M059J (cell line): Measurements from ENCODE around the gene GPR158. TPM values are rescaled to one million over a fixed set of nuclear protein-coding genes. Genes with fewer than 3 reads are reported as not detected.

Experiments
- DNase-seq: peaks from one replicate; pipeline ENCODE4 v3.0.0-alpha.2; 2012; ENCODE audit warnings: low read depth
- total RNA-seq: library from RNA; depleted of rRNA; stranded (reverse); fragments of >200 nt; shearing (Covaris generic); gene quantifications from 2 replicates; pipeline ENCODE4 v1.2.3, GENCODE V29; 2014

The GPR158 gene
- total RNA-seq, 1 experiment from 2014 or later, result 0.02 TPM

GRCh38 chr10:25504306-25504705 is 329.5 kb downstream of the GPR158 start:
- no peak for DNase-seq

GRCh38 chr10:25504838-25505237 is 330.0 kb downstream of the GPR158 start:
- no peak for DNase-seq

- DNase-seq, result no peak
Observed at GRCh38 chr10:25505466-25505865, 330.7 kb downstream of the GPR158 start.

GRCh38 chr10:25506821-25507335 is 332.1 kb downstream of the GPR158 start:
- no peak for DNase-seq

GRCh38 chr10:25508112-25508815 is 333.5 kb downstream of the GPR158 start:
- DNase-seq, result no peak

- no peak for DNase-seq
Observed at GRCh38 chr10:25509151-25509550, 334.4 kb downstream of the GPR158 start.

GRCh38 chr10:25522294-25522693 is 347.5 kb downstream of the GPR158 start:
- DNase-seq, result no peak

GRCh38 chr10:25522946-25523608 is 348.3 kb downstream of the GPR158 start:
- no peak for DNase-seq

GRCh38 chr10:25530306-25530705 is 355.5 kb downstream of the GPR158 start:
- no peak for DNase-seq

- no peak for DNase-seq
Observed at GRCh38 chr10:25531457-25532061, 356.8 kb downstream of the GPR158 start.

- DNase-seq, result no peak
Observed at GRCh38 chr10:25532213-25532612, 357.4 kb downstream of the GPR158 start.

- no peak for DNase-seq
Observed at GRCh38 chr10:25536027-25536426, 361.2 kb downstream of the GPR158 start.

- DNase-seq, result no peak
Observed at GRCh38 chr10:25547382-25547781, 372.6 kb downstream of the GPR158 start.

- peak; percentile 0 for DNase-seq
Observed at GRCh38 chr10:25552283-25552919, 377.6 kb downstream of the GPR158 start.

- DNase-seq, result no peak
Observed at GRCh38 chr10:25555865-25556264, 381.1 kb downstream of the GPR158 start.

GRCh38 chr10:25556457-25556856 is 381.7 kb downstream of the GPR158 start:
- peak; percentile 18 for DNase-seq

- no peak for DNase-seq
Observed at GRCh38 chr10:25557136-25557535, 382.3 kb downstream of the GPR158 start.

GRCh38 chr10:25561758-25562157 is 387.0 kb downstream of the GPR158 start:
- DNase-seq, result no peak

- no peak for DNase-seq
Observed at GRCh38 chr10:25562547-25562946, 387.7 kb downstream of the GPR158 start.

- DNase-seq, result no peak
Observed at GRCh38 chr10:25564351-25564750, 389.6 kb downstream of the GPR158 start.

GRCh38 chr10:25565570-25565969 is 390.8 kb downstream of the GPR158 start:
- DNase-seq, result no peak

GRCh38 chr10:25573316-25573715 is 398.5 kb downstream of the GPR158 start:
- DNase-seq, result no peak
